Astrocyte (in vitro differentiated cells and primary cell): ENCODE measurements around the gene CAMKMT. TPM values are rescaled to one million over a fixed set of nuclear protein-coding genes. Genes with fewer than 3 reads are reported as not detected.

Source experiments
- DNase-seq: peaks from one replicate; pipeline ENCODE4 v3.0.0-alpha.2; 2010; ENCODE audit warnings: low read depth
- FAIRE-seq: peaks from 2 replicates; lab custom pipeline; 2011; peaks lifted over from hg19 to GRCh38; lab: Jason Lieb, UNC
- H2AFZ ChIP-seq: 2 replicates; pipeline ENCODE4 v1.6.0; 2012; ENCODE audit warnings: low read depth, low read length, inconsistent platforms
- H3K27ac ChIP-seq: 2 replicates; pipeline ENCODE4 v1.5.1; 2011; ENCODE audit warnings: low read depth, low read length, inconsistent platforms
- H3K27me3 ChIP-seq: 2 replicates; pipeline ENCODE4 v1.6.0; 2011; ENCODE audit warnings: low read length, inconsistent platforms; ENCODE audit not compliant: insufficient read depth
- H3K36me3 ChIP-seq: 2 replicates; pipeline ENCODE4 v1.5.1; 2011; ENCODE audit warnings: low read length, inconsistent platforms; ENCODE audit not compliant: insufficient read depth
- H3K4me1 ChIP-seq: 2 replicates; pipeline ENCODE4 v1.5.1; 2011; ENCODE audit warnings: low read length, inconsistent platforms; ENCODE audit not compliant: insufficient read depth
- H3K4me2 ChIP-seq: 2 replicates; pipeline ENCODE4 v1.6.0; 2012; ENCODE audit warnings: low read length, inconsistent platforms
- H3K4me3 ChIP-seq: 2 replicates; pipeline ENCODE4 v1.5.1; 2011; ENCODE audit warnings: low read depth, mild to moderate bottlenecking, low read length, inconsistent platforms; ENCODE audit not compliant: insufficient read depth
- H3K79me2 ChIP-seq: 2 replicates; pipeline ENCODE4 v1.6.0; 2012; ENCODE audit warnings: mild to moderate bottlenecking, low read length, inconsistent platforms; ENCODE audit not compliant: insufficient read depth
- H3K9ac ChIP-seq: 2 replicates; pipeline ENCODE4 v1.6.0; 2012; ENCODE audit warnings: mild to moderate bottlenecking, low read length, inconsistent platforms
- H3K9me3 ChIP-seq: 2 replicates; pipeline ENCODE4 v1.5.1; 2012; ENCODE audit warnings: low read depth, mild to moderate bottlenecking, low read length, inconsistent platforms; ENCODE audit not compliant: insufficient read depth
- H4K20me1 ChIP-seq: 2 replicates; pipeline ENCODE4 v1.6.0; 2012; ENCODE audit warnings: low read length, inconsistent platforms; ENCODE audit not compliant: insufficient read depth
- H3K27ac Mint-ChIP-seq: one replicate; pipeline ENCODE4 v1.8.0; 2021; ENCODE audit warnings: mild to moderate bottlenecking, mixed read lengths; ENCODE audit not compliant: unreplicated experiment
- H3K27me3 Mint-ChIP-seq: one replicate; pipeline ENCODE4 v1.8.0; 2021; ENCODE audit warnings: low read depth, mixed read lengths; ENCODE audit not compliant: unreplicated experiment
- H3K36me3 Mint-ChIP-seq: one replicate; pipeline ENCODE4 v1.8.0; 2021; ENCODE audit warnings: low read depth, mixed read lengths; ENCODE audit not compliant: unreplicated experiment
- H3K4me1 Mint-ChIP-seq: one replicate; pipeline ENCODE4 v1.8.0; 2021; ENCODE audit warnings: low read depth, mixed read lengths; ENCODE audit not compliant: unreplicated experiment
- H3K4me3 Mint-ChIP-seq: one replicate; pipeline ENCODE4 v1.8.0; 2021; ENCODE audit warnings: mild to moderate bottlenecking, moderate library complexity, mixed read lengths; ENCODE audit not compliant: unreplicated experiment
- H3K9me3 Mint-ChIP-seq: one replicate; pipeline ENCODE4 v1.8.0; 2021; ENCODE audit warnings: mild to moderate bottlenecking, mixed read lengths; ENCODE audit not compliant: unreplicated experiment
- CTCF ChIP-seq: IDR thresholded peaks from 2 replicates; pipeline ENCODE4 v1.5.1; 2011; ENCODE audit warnings: low read depth, mild to moderate bottlenecking, inconsistent platforms, low read length, moderate library complexity; ENCODE audit not compliant: insufficient read depth
- EZH2 ChIP-seq: IDR thresholded peaks from 2 replicates; pipeline ENCODE4 v1.6.1; 2012; ENCODE audit warnings: mild to moderate bottlenecking, low read length, inconsistent platforms; ENCODE audit not compliant: insufficient read depth
- total RNA-seq: library from RNA; stranded (reverse); gene quantifications from 2 replicates; pipeline ENCODE4 v1.2.1, GENCODE V29; 2021

CAMKMT gene
- total RNA-seq, 1 donor from 2014 or later: 9.3 TPM

- Histone ChIP-seq H4K20me1 (no peaks in the 10 kb centered on the region), H3K4me2 (no peak overlapping the region), H3K36me3 (no peaks in the 10 kb centered on the region), H3K9ac (no peak overlapping the region), H2AFZ (no peak overlapping the region), H3K9me3 (no peaks in the 10 kb centered on the region), H3K27me3 (peaks cover 26% of the 10 kb centered on the region), H3K4me1 (no peaks in the 10 kb centered on the region), H3K27ac (no peak overlapping the region), H3K4me3 (no peak overlapping the region), H3K79me2 (no peaks in the 10 kb centered on the region)
- no peak for TF ChIP-seq EZH2
- no peak for TF ChIP-seq CTCF
- Mint-ChIP-seq H3K4me1 (peaks cover 3% of the 10 kb centered on the region), H3K27me3 (peaks cover 27% of the 10 kb centered on the region), H3K9me3 (peaks cover 3% of the 10 kb centered on the region), H3K27ac (no peak overlapping the region), H3K36me3 (no peaks in the 10 kb centered on the region), H3K4me3 (no peak overlapping the region)
- no peak for DNase-seq
- no peak for FAIRE-seq
Measured at GRCh38 chr2:44813658-44814057, 451.9 kb downstream of the CAMKMT start.

- no peaks in the 10 kb centered on the region for H3K9me3 ChIP-seq
- no peaks in the 10 kb centered on the region for H4K20me1 ChIP-seq
- Mint-ChIP-seq H3K36me3 (no peaks in the 10 kb centered on the region), H3K4me3 (no peak overlapping the region), H3K27me3 (peaks cover 22% of the 10 kb centered on the region), H3K9me3 (peaks cover 3% of the 10 kb centered on the region), H3K4me1 (peaks cover 3% of the 10 kb centered on the region), H3K27ac (no peak overlapping the region)
- TF ChIP-seq EZH2 (no peak), CTCF (no peak)
- DNase-seq: no peak
- no peak overlapping the region for H2AFZ ChIP-seq
- no peak overlapping the region for H3K4me3 ChIP-seq
- H3K27me3 ChIP-seq: peaks cover 14% of the 10 kb centered on the region
- H3K4me2 ChIP-seq: no peak overlapping the region
- no peak overlapping the region for H3K9ac ChIP-seq
- H3K36me3 ChIP-seq: no peaks in the 10 kb centered on the region
- no peak for FAIRE-seq
- no peak overlapping the region for H3K27ac ChIP-seq
- no peaks in the 10 kb centered on the region for H3K79me2 ChIP-seq
- H3K4me1 ChIP-seq: no peaks in the 10 kb centered on the region
Measured at GRCh38 chr2:44817256-44817655, 455.5 kb downstream of the CAMKMT start.

GRCh38 chr2:44817673-44818335 lies 456.1 kb downstream of the CAMKMT start:
- H3K27me3 Mint-ChIP-seq: peaks cover 20% of the 10 kb centered on the region

More at GRCh38 chr2:44817673-44818335, 456.1 kb downstream of the CAMKMT start:
- no peak overlapping the region for H3K9ac ChIP-seq
- H3K9me3 Mint-ChIP-seq: peaks cover 3% of the 10 kb centered on the region
- H4K20me1 ChIP-seq: no peaks in the 10 kb centered on the region
- no peak overlapping the region for H2AFZ ChIP-seq
- H3K4me3 Mint-ChIP-seq: no peak overlapping the region
- H3K4me3 ChIP-seq: no peak overlapping the region
- no peak overlapping the region for H3K27ac Mint-ChIP-seq
- no peaks in the 10 kb centered on the region for H3K36me3 Mint-ChIP-seq
- no peaks in the 10 kb centered on the region for H3K9me3 ChIP-seq
- no peaks in the 10 kb centered on the region for H3K79me2 ChIP-seq
- no peak for FAIRE-seq
- no peak overlapping the region for H3K27ac ChIP-seq
- H3K36me3 ChIP-seq: no peaks in the 10 kb centered on the region
- H3K4me1 Mint-ChIP-seq: peaks cover 3% of the 10 kb centered on the region
- no peak overlapping the region for H3K4me2 ChIP-seq
- DNase-seq: no peak
- no peaks in the 10 kb centered on the region for H3K4me1 ChIP-seq
- H3K27me3 ChIP-seq: peaks cover 13% of the 10 kb centered on the region
- no peak for TF ChIP-seq CTCF
- TF ChIP-seq EZH2: no peak
